ENCODE results near the gene IGSF21.

The IGSF21 gene

DNA sequence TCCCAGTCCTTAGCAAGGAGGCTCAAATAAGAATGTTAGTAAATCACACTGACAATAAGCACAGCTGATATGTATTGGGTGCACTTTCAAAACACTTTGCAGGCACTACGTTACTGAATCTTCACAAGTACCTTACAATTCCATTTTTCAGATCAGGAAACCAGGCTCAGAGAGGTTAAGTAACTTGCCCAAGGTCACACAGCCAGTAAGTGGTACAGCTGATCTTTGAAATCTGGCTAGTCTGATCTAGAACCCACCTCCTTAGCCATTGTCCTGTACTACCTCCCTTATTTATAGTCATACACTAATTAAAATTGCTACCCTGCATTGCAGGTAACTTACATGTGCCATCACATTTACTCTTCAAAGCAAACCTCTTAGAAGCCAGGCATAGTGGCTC lies 251.0 kb downstream of the IGSF21 start:
- no peak for DNase-seq (ENCODE audit: low read depth in 1 of 2, low spot score in 1 of 2)
- H3K27ac ChIP-seq (replicated peaks), result no peak overlapping the region
- H3K27me3 ChIP-seq (ENCODE audit: insufficient read depth, poor library complexity, severe bottlenecking), result no peaks in the 10 kb centered on the region
- TF ChIP-seq, protein P1, sequence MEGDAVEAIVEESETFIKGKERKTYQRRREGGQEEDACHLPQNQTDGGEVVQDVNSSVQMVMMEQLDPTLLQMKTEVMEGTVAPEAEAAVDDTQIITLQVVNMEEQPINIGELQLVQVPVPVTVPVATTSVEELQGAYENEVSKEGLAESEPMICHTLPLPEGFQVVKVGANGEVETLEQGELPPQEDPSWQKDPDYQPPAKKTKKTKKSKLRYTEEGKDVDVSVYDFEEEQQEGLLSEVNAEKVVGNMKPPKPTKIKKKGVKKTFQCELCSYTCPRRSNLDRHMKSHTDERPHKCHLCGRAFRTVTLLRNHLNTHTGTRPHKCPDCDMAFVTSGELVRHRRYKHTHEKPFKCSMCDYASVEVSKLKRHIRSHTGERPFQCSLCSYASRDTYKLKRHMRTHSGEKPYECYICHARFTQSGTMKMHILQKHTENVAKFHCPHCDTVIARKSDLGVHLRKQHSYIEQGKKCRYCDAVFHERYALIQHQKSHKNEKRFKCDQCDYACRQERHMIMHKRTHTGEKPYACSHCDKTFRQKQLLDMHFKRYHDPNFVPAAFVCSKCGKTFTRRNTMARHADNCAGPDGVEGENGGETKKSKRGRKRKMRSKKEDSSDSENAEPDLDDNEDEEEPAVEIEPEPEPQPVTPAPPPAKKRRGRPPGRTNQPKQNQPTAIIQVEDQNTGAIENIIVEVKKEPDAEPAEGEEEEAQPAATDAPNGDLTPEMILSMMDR (IDR thresholded peaks at IDR 0.05; ENCODE audit: insufficient read depth, low read length), result no peak
- TF ChIP-seq, protein P2, sequence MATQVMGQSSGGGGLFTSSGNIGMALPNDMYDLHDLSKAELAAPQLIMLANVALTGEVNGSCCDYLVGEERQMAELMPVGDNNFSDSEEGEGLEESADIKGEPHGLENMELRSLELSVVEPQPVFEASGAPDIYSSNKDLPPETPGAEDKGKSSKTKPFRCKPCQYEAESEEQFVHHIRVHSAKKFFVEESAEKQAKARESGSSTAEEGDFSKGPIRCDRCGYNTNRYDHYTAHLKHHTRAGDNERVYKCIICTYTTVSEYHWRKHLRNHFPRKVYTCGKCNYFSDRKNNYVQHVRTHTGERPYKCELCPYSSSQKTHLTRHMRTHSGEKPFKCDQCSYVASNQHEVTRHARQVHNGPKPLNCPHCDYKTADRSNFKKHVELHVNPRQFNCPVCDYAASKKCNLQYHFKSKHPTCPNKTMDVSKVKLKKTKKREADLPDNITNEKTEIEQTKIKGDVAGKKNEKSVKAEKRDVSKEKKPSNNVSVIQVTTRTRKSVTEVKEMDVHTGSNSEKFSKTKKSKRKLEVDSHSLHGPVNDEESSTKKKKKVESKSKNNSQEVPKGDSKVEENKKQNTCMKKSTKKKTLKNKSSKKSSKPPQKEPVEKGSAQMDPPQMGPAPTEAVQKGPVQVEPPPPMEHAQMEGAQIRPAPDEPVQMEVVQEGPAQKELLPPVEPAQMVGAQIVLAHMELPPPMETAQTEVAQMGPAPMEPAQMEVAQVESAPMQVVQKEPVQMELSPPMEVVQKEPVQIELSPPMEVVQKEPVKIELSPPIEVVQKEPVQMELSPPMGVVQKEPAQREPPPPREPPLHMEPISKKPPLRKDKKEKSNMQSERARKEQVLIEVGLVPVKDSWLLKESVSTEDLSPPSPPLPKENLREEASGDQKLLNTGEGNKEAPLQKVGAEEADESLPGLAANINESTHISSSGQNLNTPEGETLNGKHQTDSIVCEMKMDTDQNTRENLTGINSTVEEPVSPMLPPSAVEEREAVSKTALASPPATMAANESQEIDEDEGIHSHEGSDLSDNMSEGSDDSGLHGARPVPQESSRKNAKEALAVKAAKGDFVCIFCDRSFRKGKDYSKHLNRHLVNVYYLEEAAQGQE (IDR thresholded peaks at IDR 0.05; ENCODE audit: insufficient replicate concordance, low read depth), result no peak
- no peak for TF ChIP-seq SPI1 (IDR thresholded peaks at IDR 0.05; ENCODE audit: borderline replicate concordance, low read depth)
- TF ChIP-seq GABPA (IDR thresholded peaks at IDR 0.05; ENCODE audit: low read depth), result no peak
- TF ChIP-seq POLR2AphosphoS5 (IDR thresholded peaks at IDR 0.05; ENCODE audit: low read depth), result no peak
- no peak overlapping the region for H3K4me3 ChIP-seq (replicated peaks; ENCODE audit: insufficient read depth, low read length)

DNA sequence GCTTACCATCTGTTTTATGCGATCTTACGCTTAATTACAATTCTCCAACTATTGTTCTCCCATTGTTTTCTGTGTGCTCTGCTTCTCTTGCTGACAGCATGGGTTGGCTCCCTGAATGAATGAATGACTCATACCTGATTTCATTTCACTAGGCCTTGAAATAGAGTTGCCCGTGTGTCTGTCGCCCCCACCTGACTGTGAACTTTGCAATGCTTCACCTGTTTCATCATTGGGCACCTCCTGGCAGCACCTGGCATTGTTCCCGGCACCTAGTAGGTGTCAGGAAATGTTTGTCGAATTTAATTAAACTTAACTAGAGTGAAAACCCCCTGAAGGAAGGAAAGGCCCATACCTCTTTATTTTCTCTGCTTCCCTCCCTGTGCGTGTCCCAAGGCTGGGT lies 252.7 kb downstream of the IGSF21 start:
- DNase-seq (ENCODE audit: low read depth in 1 of 2, low spot score in 1 of 2), result no peak
- no peak overlapping the region for H3K27ac ChIP-seq (replicated peaks)
- H3K4me3 ChIP-seq (replicated peaks; ENCODE audit: insufficient read depth, low read length), result no peak overlapping the region
- no peaks in the 10 kb centered on the region for H3K27me3 ChIP-seq (ENCODE audit: insufficient read depth, poor library complexity, severe bottlenecking)
- TF ChIP-seq POLR2AphosphoS5 (IDR thresholded peaks at IDR 0.05; ENCODE audit: low read depth) (no peak), SPI1 (IDR thresholded peaks at IDR 0.05; ENCODE audit: borderline replicate concordance, low read depth) (no peak), GABPA (IDR thresholded peaks at IDR 0.05; ENCODE audit: low read depth) (no peak)
- TF ChIP-seq, protein P2 (IDR thresholded peaks at IDR 0.05; ENCODE audit: insufficient replicate concordance, low read depth), result no peak
- TF ChIP-seq, protein P1 (IDR thresholded peaks at IDR 0.05; ENCODE audit: insufficient read depth, low read length), result no peak

DNA sequence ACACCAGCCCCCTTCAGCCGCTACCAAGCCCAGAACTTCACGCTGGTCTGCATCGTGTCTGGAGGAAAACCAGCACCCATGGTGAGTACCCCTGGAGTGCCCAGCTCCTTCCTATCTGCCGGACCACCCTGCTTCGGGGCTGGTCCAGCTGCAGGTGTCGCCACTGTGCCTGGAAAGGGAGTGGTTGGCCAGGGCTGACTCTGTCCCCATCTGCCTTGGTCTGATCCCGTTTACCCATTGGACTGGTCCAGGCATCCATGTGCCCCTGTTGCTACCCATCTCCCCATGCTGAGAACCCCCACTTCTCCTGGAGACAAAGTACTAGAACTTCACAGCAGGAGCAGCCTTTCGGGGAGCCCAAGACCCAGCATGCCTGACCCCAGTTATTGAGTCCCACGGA lies 254.6 kb downstream of the IGSF21 start:
- Histone ChIP-seq H3K4me3 (replicated peaks; ENCODE audit: insufficient read depth, low read length) (no peak overlapping the region), H3K27me3 (ENCODE audit: insufficient read depth, poor library complexity, severe bottlenecking) (no peaks in the 10 kb centered on the region), H3K27ac (replicated peaks) (no peak overlapping the region)
- TF ChIP-seq POLR2AphosphoS5 (IDR thresholded peaks at IDR 0.05; ENCODE audit: low read depth) (no peak), SPI1 (IDR thresholded peaks at IDR 0.05; ENCODE audit: borderline replicate concordance, low read depth) (no peak)
- no peak for DNase-seq (ENCODE audit: low read depth in 1 of 2, low spot score in 1 of 2)

DNA sequence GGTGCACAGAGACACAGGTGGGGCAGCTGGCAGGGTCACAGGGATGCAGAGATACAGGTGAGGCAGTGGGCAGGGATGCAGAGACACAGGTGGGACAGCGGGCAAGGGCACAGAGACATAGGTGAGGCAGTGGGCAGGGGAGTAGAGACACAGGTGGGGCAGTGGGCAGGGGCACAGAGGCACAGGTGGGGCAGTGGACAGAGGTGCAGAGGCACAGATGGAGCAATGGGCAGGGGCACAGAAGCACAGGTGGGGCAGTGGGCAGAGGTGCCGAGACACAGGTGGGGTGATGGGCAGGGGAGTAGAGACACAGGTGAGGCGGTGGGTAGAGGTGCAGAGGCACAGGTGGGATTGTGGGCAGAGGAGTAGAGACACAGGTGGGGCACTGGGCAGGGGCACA lies 255.8 kb downstream of the IGSF21 start:
- H3K27me3 ChIP-seq (ENCODE audit: insufficient read depth, poor library complexity, severe bottlenecking), result no peaks in the 10 kb centered on the region
- H3K27ac ChIP-seq (replicated peaks), result no peak overlapping the region
- TF ChIP-seq GABPA (IDR thresholded peaks at IDR 0.05; ENCODE audit: low read depth) (no peak), POLR2AphosphoS5 (IDR thresholded peaks at IDR 0.05; ENCODE audit: low read depth) (no peak), SPI1 (IDR thresholded peaks at IDR 0.05; ENCODE audit: borderline replicate concordance, low read depth) (no peak)
- TF ChIP-seq, protein P1 (IDR thresholded peaks at IDR 0.05; ENCODE audit: insufficient read depth, low read length), result no peak
- TF ChIP-seq, protein P2 (IDR thresholded peaks at IDR 0.05; ENCODE audit: insufficient replicate concordance, low read depth), result no peak
- H3K4me3 ChIP-seq (replicated peaks; ENCODE audit: insufficient read depth, low read length), result no peak overlapping the region
- no peak for DNase-seq (ENCODE audit: low read depth in 1 of 2, low spot score in 1 of 2)
